Activated naive CD4-positive, alpha-beta T cell treated with anti-CD3 and anti-CD28 coated beads, Interleukin-2, amount 10 ng/mL, durations not matched to agents 7 days and 5 days (primary cell): ENCODE results near the gene AHR.

Source experiments
- CTCF ChIA-PET: fragments of 350-600 bp; sonication (Branson Sonifier 250); formaldehyde crosslinking; loops from one replicate; lab custom pipeline; 2021; ENCODE audit warnings: antibody characterized with exemption; lab: Charles Lee
- DNase-seq: peaks from one replicate; pipeline ENCODE4 v3.0.0-alpha.2; 2020
- H3K27ac Mint-ChIP-seq: one replicate; pipeline ENCODE4 v1.8.0; 2021; ENCODE audit warnings: mild to moderate bottlenecking, moderate library complexity, mixed read lengths
- H3K27me3 Mint-ChIP-seq: one replicate; pipeline ENCODE4 v1.8.0; 2021; ENCODE audit warnings: mild to moderate bottlenecking, mixed read lengths
- H3K36me3 Mint-ChIP-seq: one replicate; pipeline ENCODE4 v1.8.0; 2021; ENCODE audit warnings: mixed read lengths
- H3K4me1 Mint-ChIP-seq: one replicate; pipeline ENCODE4 v1.8.0; 2021; ENCODE audit warnings: mixed read lengths
- H3K4me3 Mint-ChIP-seq: one replicate; pipeline ENCODE4 v1.8.0; 2021; ENCODE audit warnings: mild to moderate bottlenecking, moderate library complexity, mixed read lengths
- H3K9me3 Mint-ChIP-seq: one replicate; pipeline ENCODE4 v1.8.0; 2021; ENCODE audit warnings: mixed read lengths

Gene AHR

DNA sequence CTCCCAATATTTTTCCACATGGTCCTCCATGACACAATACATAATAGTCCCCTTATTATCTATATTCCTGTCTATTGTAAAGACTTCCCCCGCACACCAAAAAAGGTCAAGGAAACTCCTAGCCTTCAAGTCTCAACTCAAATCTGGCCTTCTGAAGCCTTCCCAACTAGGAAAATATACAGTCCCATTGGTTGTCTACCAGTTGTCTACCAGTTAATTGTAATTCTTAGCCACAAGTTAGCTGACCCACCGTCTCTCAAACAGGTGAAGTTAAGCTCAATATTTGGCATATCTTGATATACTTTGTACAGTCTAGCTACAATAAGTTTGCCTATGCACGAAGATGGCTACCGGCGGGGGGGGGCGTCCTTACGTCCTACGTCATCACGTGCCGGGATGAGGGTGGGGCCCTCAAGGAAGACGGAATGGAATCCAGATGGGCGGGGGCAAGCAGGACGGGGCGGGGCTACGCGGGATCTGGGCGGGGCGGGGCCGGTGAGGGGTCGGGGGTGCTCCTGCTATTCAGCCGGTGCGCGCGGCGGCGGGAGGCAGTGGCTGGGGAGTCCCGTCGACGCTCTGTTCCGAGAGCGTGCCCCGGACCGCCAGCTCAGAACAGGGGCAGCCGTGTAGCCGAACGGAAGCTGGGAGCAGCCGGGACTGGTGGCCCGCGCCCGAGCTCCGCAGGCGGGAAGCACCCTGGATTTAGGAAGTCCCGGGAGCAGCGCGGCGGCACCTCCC, at the start of gene AHR:
AHR (plus strand) TSS at position 551 of the 738 bp plus-strand sequence. CDS start 613 bp downstream, outside the sequence.
- H3K9me3 Mint-ChIP-seq, result no peaks in the 10 kb centered on the region
- no peaks in the 10 kb centered on the region for H3K27me3 Mint-ChIP-seq
- DNase-seq, result peak; percentile 94
- H3K27ac Mint-ChIP-seq, result peak within 1 kb of the TSS; percentile 97
- H3K4me1 Mint-ChIP-seq, result peaks cover 32% of the 10 kb centered on the region
- H3K4me3 Mint-ChIP-seq, result peak within 1 kb of the TSS; percentile 92
- H3K36me3 Mint-ChIP-seq, result peaks cover 18% of the 10 kb centered on the region
- CTCF ChIA-PET, result interaction anchor here (0.9 to 1.5 kb wide), 5 partner anchors 36 to 315 kb away, joined by 3 to 5 read pairs (median 3); no protein-coding TSS in a partner anchor

DNA sequence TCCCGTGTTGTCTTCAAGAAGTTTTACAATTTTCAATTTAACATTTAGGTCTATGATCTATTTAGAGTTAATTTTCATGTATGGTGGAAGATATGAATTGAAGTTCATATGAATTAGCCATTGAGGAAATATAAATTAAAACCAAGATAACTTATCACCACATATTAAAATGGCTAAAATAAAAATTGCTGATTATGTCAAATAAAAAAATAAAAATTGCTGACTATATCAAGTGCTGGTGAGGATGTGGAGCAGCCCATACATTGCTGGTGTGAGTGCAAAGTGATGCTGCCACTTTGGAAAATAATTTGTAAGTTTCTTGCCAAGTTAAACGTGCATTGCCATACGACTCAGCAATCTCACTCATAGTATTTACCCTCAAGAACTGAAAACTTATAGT, 44.6 kb upstream of the AHR start:
- Mint-ChIP-seq H3K4me3 (no peak overlapping the region), H3K36me3 (peaks cover 3% of the 10 kb centered on the region), H3K9me3 (peaks cover 3% of the 10 kb centered on the region), H3K4me1 (peaks cover 8% of the 10 kb centered on the region), H3K27me3 (no peaks in the 10 kb centered on the region), H3K27ac (no peak overlapping the region)
- no peak for DNase-seq
- CTCF ChIA-PET, result no interaction called here

DNA sequence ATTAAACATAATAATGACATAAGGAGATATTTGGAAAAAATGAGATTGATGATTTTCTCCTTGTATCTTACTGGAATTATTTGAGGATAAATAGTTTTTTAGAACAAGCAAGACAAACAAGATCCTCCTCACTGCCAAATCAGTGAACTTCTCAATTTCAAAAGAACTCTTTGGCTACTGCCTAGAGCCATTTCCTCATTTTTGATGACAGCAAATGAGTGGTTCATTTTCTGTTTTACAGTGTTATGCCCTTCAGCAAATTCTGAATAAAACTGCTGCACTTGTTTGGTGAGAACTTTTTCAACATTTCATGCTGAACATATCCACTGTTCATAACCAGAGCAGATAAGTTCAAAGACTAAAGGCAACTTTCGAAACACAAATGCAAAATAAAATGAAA, 42.5 kb upstream of the AHR start:
- Mint-ChIP-seq H3K9me3 (peaks cover 3% of the 10 kb centered on the region), H3K4me1 (peaks cover 3% of the 10 kb centered on the region), H3K4me3 (no peak overlapping the region), H3K36me3 (peaks cover 6% of the 10 kb centered on the region), H3K27me3 (no peaks in the 10 kb centered on the region), H3K27ac (no peak overlapping the region)
- no peak for DNase-seq
- CTCF ChIA-PET, result no interaction called here

DNA sequence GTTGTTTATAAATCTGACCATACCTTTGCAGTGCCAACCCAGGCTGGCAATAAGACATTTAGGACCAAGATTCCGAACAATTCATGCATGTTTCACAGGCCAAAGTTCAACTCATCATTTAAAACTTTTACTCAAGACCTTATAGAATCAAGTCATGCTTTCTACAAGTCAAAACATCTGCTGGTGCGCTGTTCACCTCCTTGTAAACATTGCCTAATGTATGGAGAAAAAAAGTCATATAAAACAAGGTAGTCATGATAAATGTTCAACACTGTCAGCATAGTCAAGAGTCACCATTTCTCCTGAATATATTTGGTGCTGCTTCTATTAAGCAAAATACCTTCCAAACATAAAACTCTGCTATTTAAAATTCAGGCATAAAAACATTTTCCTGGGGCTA, 42.1 kb upstream of the AHR start:
- H3K4me3 Mint-ChIP-seq, result no peak overlapping the region
- CTCF ChIA-PET, result no interaction called here
- peaks cover 3% of the 10 kb centered on the region for H3K9me3 Mint-ChIP-seq
- no peak for DNase-seq
- no peak overlapping the region for H3K27ac Mint-ChIP-seq
- peaks cover 4% of the 10 kb centered on the region for H3K36me3 Mint-ChIP-seq
- no peaks in the 10 kb centered on the region for H3K27me3 Mint-ChIP-seq
- peaks cover 7% of the 10 kb centered on the region for H3K4me1 Mint-ChIP-seq

DNA sequence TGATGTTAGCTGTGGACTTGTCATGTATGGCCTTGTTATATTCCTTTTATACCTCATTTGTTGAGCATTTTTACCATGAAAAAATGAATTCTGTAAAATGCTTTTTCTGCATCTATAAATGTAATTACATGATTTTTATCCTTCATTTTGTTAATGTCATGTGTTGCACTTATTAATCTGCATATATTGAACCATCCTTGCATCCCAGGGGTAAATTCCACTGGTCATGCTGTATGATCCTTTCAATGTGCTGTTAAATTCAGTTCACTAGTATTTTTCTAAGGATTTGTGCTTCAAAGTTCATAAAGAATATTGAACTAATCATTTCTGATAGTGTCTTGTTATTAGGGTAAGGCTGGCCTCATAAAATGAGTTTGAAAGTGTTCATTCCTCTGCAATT, 31.9 kb upstream of the AHR start:
- peaks cover 51% of the 10 kb centered on the region for H3K9me3 Mint-ChIP-seq
- H3K27me3 Mint-ChIP-seq, result no peaks in the 10 kb centered on the region
- CTCF ChIA-PET, result no interaction called here
- H3K4me1 Mint-ChIP-seq, result peaks cover under 1% of the 10 kb centered on the region
- no peak overlapping the region for H3K4me3 Mint-ChIP-seq
- no peak for DNase-seq
- peaks cover 21% of the 10 kb centered on the region for H3K36me3 Mint-ChIP-seq
- H3K27ac Mint-ChIP-seq, result no peak overlapping the region

DNA sequence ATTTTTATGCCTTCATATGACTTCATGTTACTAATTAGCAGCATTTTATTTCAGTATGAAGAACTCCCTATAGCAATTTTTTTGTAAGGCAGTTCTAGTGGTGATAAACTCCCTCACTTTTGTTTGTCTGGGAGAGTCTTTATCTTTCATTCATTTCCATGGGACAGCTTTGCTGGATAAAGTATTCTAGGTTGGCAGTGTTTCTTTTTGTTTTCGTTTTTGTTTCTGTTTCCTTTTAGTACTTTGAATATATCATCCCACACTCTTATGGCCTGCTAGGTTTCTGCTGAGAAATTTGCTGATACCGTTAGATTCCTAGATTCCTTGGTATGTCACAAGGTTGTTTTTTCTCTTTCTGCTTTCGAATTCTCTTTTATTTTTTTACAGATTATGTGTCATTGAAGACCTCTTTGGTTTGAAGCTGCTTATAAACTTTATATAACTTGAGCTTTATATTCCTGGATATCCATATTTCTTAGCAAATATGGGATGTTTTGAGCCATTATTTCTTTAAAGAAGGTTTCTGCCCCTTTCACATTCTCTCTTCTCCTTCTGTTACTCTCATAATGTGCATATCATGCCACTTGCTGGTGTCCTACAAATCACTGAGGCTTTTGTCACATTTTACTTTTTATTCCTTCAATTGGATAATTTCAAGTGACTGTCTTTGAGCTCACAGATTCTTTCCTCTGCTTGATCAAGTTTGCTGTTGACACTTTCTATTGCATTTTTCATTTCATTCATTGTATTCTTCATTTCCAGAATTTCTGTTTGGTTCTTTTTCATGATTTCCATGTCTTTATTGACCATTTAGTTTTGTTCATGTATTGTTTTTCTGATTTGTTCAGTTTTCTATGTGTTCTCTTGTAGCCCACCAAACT, 28.9 kb upstream of the AHR start:
- no peak for DNase-seq
- H3K27ac Mint-ChIP-seq, result no peak overlapping the region
- peaks cover 8% of the 10 kb centered on the region for H3K4me1 Mint-ChIP-seq
- H3K4me3 Mint-ChIP-seq, result no peak overlapping the region
- CTCF ChIA-PET, result no interaction called here
- peaks cover 62% of the 10 kb centered on the region for H3K9me3 Mint-ChIP-seq
- no peaks in the 10 kb centered on the region for H3K27me3 Mint-ChIP-seq
- peaks cover 28% of the 10 kb centered on the region for H3K36me3 Mint-ChIP-seq

DNA sequence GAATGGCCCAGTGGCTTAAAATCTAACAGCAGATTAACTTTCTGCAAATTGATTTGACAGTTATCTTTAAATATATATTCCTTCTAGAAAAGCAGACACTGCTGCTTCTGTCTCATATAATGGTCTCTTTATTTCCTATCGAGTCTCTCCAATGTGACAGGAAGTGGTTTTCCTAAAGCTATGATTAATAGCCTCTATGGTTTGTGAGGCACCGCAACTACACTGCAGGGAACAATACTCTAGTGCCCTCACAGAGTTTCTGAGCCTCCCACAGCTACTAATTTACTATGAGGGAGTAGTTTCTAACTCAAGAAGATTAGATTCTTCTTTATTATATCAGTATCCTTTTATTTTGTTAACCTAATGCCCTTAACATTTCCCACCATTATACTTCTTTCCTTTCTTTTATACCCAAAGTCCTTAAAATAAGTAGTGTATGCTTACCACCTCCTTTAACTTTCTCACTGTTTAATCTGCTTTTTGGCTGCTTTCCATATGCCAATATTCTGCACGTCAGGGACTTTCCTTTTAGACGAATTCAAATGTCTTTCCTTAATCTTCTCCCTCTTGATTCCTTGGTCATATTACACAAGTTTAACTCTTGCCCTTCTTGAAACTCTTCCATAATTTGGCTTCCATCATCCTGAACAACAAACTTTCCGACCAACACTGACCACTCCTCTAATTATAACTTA, 23.8 kb upstream of the AHR start:
- H3K4me3 Mint-ChIP-seq, result no peak overlapping the region
- no peak overlapping the region for H3K27ac Mint-ChIP-seq
- CTCF ChIA-PET, result no interaction called here
- H3K36me3 Mint-ChIP-seq, result peaks cover 13% of the 10 kb centered on the region
- H3K4me1 Mint-ChIP-seq, result peaks cover 19% of the 10 kb centered on the region
- DNase-seq, result peak; percentile 24
- no peaks in the 10 kb centered on the region for H3K27me3 Mint-ChIP-seq
- peaks cover 37% of the 10 kb centered on the region for H3K9me3 Mint-ChIP-seq

DNA sequence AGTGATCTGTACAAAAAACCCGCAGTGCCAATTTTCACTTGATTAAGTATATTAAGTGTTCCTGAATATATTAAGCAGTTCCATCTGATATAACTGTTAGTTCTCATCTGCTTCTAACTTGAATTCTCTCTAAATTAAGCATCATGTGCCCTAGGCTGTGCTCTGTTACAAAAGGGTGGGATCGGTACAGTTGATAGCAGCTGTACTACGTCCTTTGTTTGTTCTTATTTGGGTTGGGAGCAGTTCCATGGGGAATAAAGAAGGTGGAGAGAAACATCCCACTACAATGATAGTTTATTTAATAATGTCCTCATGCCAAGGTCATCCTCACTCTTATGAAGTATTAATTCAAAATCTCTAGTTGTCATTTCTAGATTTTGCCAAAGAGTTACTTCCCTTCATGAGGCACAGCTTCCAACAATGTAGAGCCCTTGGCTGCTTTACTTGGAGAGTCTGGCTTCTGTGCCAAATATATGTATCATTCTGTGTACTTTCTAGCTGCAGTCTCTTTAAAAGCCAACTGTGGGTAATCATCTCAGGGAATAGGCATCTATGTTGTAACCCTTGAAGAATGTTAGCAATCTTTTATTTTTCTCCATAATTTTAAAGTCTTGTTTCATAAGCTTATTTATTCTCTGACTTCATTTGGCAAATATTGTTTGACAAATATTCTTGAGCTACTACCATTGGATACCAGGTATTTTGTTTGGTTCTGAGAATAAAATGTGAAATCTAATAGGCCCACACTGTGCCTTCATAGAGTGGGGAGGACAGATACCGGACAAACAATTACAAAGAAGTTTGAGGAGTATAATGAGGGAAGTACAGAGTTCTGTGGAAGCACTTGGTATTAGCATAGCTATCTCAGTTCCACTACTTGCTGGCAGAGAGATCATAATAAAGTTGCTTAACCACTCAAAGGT, 22.4 kb upstream of the AHR start:
- CTCF ChIA-PET, result no interaction called here
- no peak overlapping the region for H3K27ac Mint-ChIP-seq
- H3K4me3 Mint-ChIP-seq, result no peak overlapping the region
- no peaks in the 10 kb centered on the region for H3K27me3 Mint-ChIP-seq
- DNase-seq, result no peak
- H3K4me1 Mint-ChIP-seq, result peaks cover 19% of the 10 kb centered on the region
- H3K9me3 Mint-ChIP-seq, result peaks cover 27% of the 10 kb centered on the region
- H3K36me3 Mint-ChIP-seq, result peaks cover 9% of the 10 kb centered on the region

DNA sequence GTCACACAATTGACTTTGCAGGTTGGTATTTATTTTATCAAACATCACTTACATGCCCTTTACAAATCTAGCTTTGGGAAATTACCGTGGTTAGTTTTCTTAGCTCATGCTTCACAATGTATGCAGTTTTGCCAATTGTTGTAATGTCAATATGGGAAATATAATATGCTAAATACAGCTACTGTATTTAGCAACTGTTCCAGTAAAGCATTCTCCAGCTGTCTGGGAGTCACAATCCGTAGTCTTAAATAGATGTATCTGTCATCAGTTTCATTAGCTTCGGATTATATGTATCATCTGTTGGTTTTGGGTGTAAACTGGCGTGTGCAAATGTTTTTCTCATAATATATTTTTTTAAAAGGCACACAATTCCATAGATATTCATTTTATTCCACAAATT, 19.4 kb upstream of the AHR start:
- Mint-ChIP-seq H3K27ac (no peak overlapping the region), H3K4me1 (peaks cover 16% of the 10 kb centered on the region), H3K27me3 (no peaks in the 10 kb centered on the region), H3K9me3 (peaks cover 11% of the 10 kb centered on the region), H3K36me3 (peaks cover 4% of the 10 kb centered on the region), H3K4me3 (no peak overlapping the region)
- DNase-seq, result no peak
- CTCF ChIA-PET, result no interaction called here

DNA sequence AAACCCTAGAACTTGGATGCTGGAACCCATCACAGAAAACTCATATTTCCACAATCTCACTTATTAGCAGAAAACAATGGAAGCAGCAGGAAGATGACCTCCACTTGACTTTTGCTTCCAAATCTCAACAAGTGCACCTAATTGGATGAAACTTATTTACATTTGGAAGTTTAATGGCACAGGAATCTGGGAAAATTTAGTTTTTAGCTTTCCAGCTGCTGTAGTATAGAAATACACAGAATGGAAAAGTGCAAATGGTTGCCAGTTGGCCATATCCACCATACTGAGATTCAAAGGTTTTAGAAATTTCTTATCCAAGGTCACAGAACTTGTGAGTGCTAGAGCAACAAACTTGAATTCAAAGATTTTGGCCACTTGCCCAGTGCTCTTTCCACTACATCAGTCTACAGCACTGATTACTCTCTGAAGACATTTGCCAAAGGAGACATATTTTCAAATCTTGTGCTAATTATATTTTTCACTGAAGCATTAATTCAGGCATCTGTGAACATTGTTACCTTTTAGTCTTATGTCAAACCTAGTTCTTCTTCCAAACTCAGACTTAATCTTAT, 9.3 kb upstream of the AHR start:
- no peaks in the 10 kb centered on the region for H3K9me3 Mint-ChIP-seq
- DNase-seq, result no peak
- no peak overlapping the region for H3K4me3 Mint-ChIP-seq
- CTCF ChIA-PET, result no interaction called here
- H3K36me3 Mint-ChIP-seq, result peaks cover 6% of the 10 kb centered on the region
- no peaks in the 10 kb centered on the region for H3K27me3 Mint-ChIP-seq
- no peaks in the 10 kb centered on the region for H3K4me1 Mint-ChIP-seq
- H3K27ac Mint-ChIP-seq, result no peak overlapping the region

DNA sequence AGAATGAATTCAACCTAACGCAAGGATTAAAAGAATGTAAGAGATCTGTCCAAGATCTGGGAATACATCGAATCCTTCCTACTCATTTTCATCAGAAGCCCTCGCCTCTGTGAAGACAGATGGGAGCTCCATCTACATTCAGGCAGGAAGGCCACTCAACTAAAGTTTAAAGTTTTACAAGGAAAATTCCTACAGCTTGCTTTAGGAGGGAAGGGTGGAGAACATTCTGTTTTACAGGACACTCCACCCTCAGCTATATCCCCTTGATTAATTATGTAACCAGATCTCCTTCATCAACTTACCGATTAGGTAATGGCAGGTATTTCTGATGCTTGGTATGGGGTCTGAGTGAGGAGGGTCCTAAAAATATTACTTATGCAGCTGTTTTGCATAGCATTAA, 5.6 kb upstream of the AHR start:
- H3K9me3 Mint-ChIP-seq, result no peaks in the 10 kb centered on the region
- H3K36me3 Mint-ChIP-seq, result peaks cover 13% of the 10 kb centered on the region
- H3K4me3 Mint-ChIP-seq, result no peak overlapping the region
- no peak for DNase-seq
- H3K27ac Mint-ChIP-seq, result no peak overlapping the region
- no peaks in the 10 kb centered on the region for H3K27me3 Mint-ChIP-seq
- CTCF ChIA-PET, result interaction anchor here (0.7 kb wide), 1 partner anchor 249 kb away, joined by 3 read pairs; no protein-coding TSS in a partner anchor
- peaks cover 11% of the 10 kb centered on the region for H3K4me1 Mint-ChIP-seq

DNA sequence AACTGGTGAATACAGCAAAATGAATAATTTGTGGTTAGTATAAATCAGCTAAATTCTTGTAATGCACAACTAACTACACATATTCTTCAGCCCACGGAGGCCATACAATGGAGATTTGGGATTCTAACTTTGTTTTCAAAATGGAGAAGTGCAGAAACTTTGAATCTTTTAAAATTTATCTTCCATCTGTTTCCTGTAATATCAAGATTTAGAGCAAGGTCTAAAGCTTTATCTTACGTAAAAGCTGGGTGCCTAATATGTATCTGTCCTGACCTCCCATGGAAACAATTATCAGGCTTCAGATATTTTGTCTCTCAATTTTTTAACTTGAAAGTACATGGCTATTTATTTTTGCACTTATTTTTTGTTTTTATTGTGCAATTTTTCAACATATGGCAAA, 5.0 kb upstream of the AHR start:
- no peaks in the 10 kb centered on the region for H3K27me3 Mint-ChIP-seq
- DNase-seq, result no peak
- no peak overlapping the region for H3K4me3 Mint-ChIP-seq
- H3K27ac Mint-ChIP-seq, result no peak overlapping the region
- H3K36me3 Mint-ChIP-seq, result peaks cover 15% of the 10 kb centered on the region
- H3K9me3 Mint-ChIP-seq, result no peaks in the 10 kb centered on the region
- peaks cover 15% of the 10 kb centered on the region for H3K4me1 Mint-ChIP-seq
- CTCF ChIA-PET, result no interaction called here

DNA sequence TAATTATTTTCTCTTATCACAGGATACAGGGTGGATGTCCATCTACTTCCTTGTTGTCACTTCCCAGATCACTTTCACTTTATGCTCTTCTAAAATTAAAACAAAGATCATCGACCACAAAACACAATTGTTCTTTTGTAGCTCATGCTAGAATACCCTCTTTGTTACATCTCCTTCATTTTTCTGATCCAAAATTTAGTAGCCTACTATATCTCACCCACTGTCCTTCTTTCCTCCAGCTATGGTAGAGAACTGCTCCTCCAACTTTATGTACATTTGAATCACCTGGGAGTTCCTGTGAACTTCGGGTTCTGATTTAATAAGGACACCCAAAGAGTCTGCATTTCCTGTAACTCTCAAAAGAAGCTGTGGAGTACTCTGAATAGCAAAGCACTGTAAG, 1.2 kb upstream of the AHR start:
- peaks cover 18% of the 10 kb centered on the region for H3K36me3 Mint-ChIP-seq
- CTCF ChIA-PET, result interaction anchor here (2.0 kb wide), 1 partner anchor 20 kb away, joined by 5 read pairs; no protein-coding TSS in a partner anchor
- peaks cover 24% of the 10 kb centered on the region for H3K4me1 Mint-ChIP-seq
- no peaks in the 10 kb centered on the region for H3K9me3 Mint-ChIP-seq
- DNase-seq, result no peak
- peak overlapping the region; percentile 97 for H3K27ac Mint-ChIP-seq
- no peaks in the 10 kb centered on the region for H3K27me3 Mint-ChIP-seq
- H3K4me3 Mint-ChIP-seq, result peak overlapping the region; percentile 92
